Endothelial cell of umbilical vein (primary cell): Measurements from ENCODE around the gene TMBIM6. TPM values are rescaled to one million over a fixed set of nuclear protein-coding genes. Genes with fewer than 3 reads are reported as not detected.
"Not testable (repeated sequence)": the region's sequence is repeated elsewhere in the genome, so short reads cannot be mapped to it uniquely, and the experiment has no call there.

Experiments used
- BruUV-seq: library from RNA; stranded (reverse); fragments of 400-500 nt; replicated peaks from 2 replicates; lab custom pipeline; 2021; lab: Mats Ljungman, UMichigan
- CTCF ChIA-PET: fragments of 300-600, 350-600 bp; sonication (Branson Sonifier 250); formaldehyde crosslinking; loops from one replicate; lab custom pipeline; 2021; ENCODE audit warnings: antibody characterized with exemption, inconsistent platforms; lab: Charles Lee
- POLR2A ChIA-PET: fragments of 300-600, 350-600 bp; sonication (Branson Sonifier 250); formaldehyde crosslinking; loops from one replicate; lab custom pipeline; 2021; ENCODE audit warnings: antibody characterized with exemption, inconsistent platforms; lab: Charles Lee
- DNase-seq: peaks from one replicate; pipeline ENCODE4 v3.0.0-alpha.2; 2011; ENCODE audit warnings: low read depth, low spot score
- FAIRE-seq: peaks from 2 replicates; lab custom pipeline; 2011; peaks lifted over from hg19 to GRCh38; lab: Jason Lieb, UNC
- H2AFZ ChIP-seq: 2 replicates; pipeline ENCODE4 v1.6.0; 2012; ENCODE audit warnings: low read depth, low read length, control low read depth, inconsistent platforms
- H3K27ac ChIP-seq: 2 replicates; pipeline ENCODE4 v1.5.1; 2011; ENCODE audit warnings: low read depth, mild to moderate bottlenecking, control low read depth, low read length, moderate library complexity; ENCODE audit not compliant: insufficient read depth
- H3K27me3 ChIP-seq, 2 experiments: 2 replicates each; pipeline versions ENCODE4 v1.6.0 to v1.6.1; 2011; ENCODE audit warnings: low read length in 2 of 2, mixed read lengths in 1 of 2; ENCODE audit not compliant: control insufficient read depth in 2 of 2, insufficient read depth in 2 of 2
- H3K36me3 ChIP-seq, 2 experiments: 2 replicates in 1 of 2; 3 replicates in 1 of 2; pipeline ENCODE4 v1.5.1; 2011; ENCODE audit warnings: low read length in 2 of 2, mild to moderate bottlenecking in 1 of 2, moderate library complexity in 1 of 2; ENCODE audit not compliant: control insufficient read depth in 2 of 2, insufficient read depth in 2 of 2; ENCODE audit errors: extremely low read depth in 1 of 2
- H3K4me1 ChIP-seq: 3 replicates; pipeline ENCODE4 v1.5.1; 2011; ENCODE audit warnings: mild to moderate bottlenecking, low read length; ENCODE audit not compliant: control insufficient read depth, insufficient read depth; ENCODE audit errors: extremely low read depth
- H3K4me2 ChIP-seq: 2 replicates; pipeline ENCODE4 v1.6.1; 2011; ENCODE audit warnings: low read length, control low read depth, mixed read lengths; ENCODE audit not compliant: insufficient read depth
- H3K4me3 ChIP-seq, 3 experiments: fragments of 200-600 bp in 1 of 3; sonication (generic), shearing (Covaris generic) in 1 of 3; replicated peaks in 1 of 3; 2 replicates each; pipeline ENCODE4 v1.5.1; 2011 to 2016; ENCODE audit warnings: control low read depth in 3 of 3, low read length in 3 of 3, mild to moderate bottlenecking in 2 of 3, inconsistent platforms in 1 of 3, low read depth in 1 of 3, moderate library complexity in 1 of 3; ENCODE audit not compliant: insufficient read depth in 1 of 3
- H3K79me2 ChIP-seq: 2 replicates; pipeline ENCODE4 v1.6.0; 2012; ENCODE audit warnings: low read length, inconsistent platforms; ENCODE audit not compliant: control insufficient read depth, insufficient read depth
- H3K9ac ChIP-seq: replicated peaks from 2 replicates; pipeline ENCODE3; 2011; ENCODE audit warnings: low read length, control low read depth; ENCODE audit not compliant: insufficient read depth; ENCODE audit errors: extremely low read depth
- H3K9me1 ChIP-seq: replicated peaks from 3 replicates; pipeline ENCODE4 v1.6.0; 2011; ENCODE audit warnings: mild to moderate bottlenecking, low read length; ENCODE audit not compliant: control insufficient read depth, insufficient read depth; ENCODE audit errors: extremely low read depth
- H3K9me3 ChIP-seq: replicated peaks from 2 replicates; pipeline ENCODE4 v1.5.1; 2012; ENCODE audit warnings: low read length, inconsistent platforms; ENCODE audit not compliant: control insufficient read depth, insufficient read depth
- H4K20me1 ChIP-seq: replicated peaks from 2 replicates; pipeline ENCODE3; 2011; ENCODE audit warnings: mild to moderate bottlenecking, low read length; ENCODE audit not compliant: control insufficient read depth, insufficient read depth; ENCODE audit errors: extremely low read depth
- CTCF ChIP-seq, 2 donors: IDR thresholded peaks; 1 replicate in 1 of 2; 2 replicates in 1 of 2; pipeline ENCODE4 v1.5.1; 2011; ENCODE audit warnings: low read length in 2 of 2, mild to moderate bottlenecking in 2 of 2, moderate library complexity in 2 of 2, control low read depth in 1 of 2, inconsistent platforms in 1 of 2, low read depth in 1 of 2; ENCODE audit not compliant: insufficient read depth in 1 of 2; ENCODE audit errors: extremely low read depth in 1 of 2
- EZH2 ChIP-seq: IDR thresholded peaks from 2 replicates; pipeline ENCODE4 v1.6.1; 2012; ENCODE audit warnings: borderline replicate concordance, low read depth, mild to moderate bottlenecking, moderate library complexity, low read length, inconsistent platforms; ENCODE audit not compliant: severe bottlenecking
- FOS ChIP-seq: IDR thresholded peaks from 2 replicates; pipeline ENCODE4 v1.6.1; 2011; ENCODE audit warnings: mild to moderate bottlenecking, low read length, moderate library complexity, borderline replicate concordance; ENCODE audit not compliant: insufficient read depth
- GATA2 ChIP-seq: IDR thresholded peaks from 2 replicates; pipeline ENCODE4 v1.7.0; 2011; ENCODE audit warnings: low read depth, mild to moderate bottlenecking, moderate library complexity, mixed read lengths, low read length; ENCODE audit not compliant: insufficient read length, insufficient read depth
- JUN ChIP-seq: IDR thresholded peaks from 2 replicates; pipeline ENCODE4 v1.6.1; 2011; ENCODE audit warnings: borderline replicate concordance, low read depth; ENCODE audit not compliant: insufficient read length, insufficient read depth
- MYC ChIP-seq: IDR thresholded peaks from one replicate; pipeline ENCODE4 v1.6.1; 2011; ENCODE audit warnings: mild to moderate bottlenecking, low read depth, low read length
- dilution Hi-C: fragments of 300-500 bp; cut with MboI; formaldehyde crosslinking; loops from one replicate; pipeline ENCODE4 v1.15.0; 2019; ENCODE audit warnings: low sequenced_read_pairs; ENCODE audit not compliant: extremely low pct_ligation_motif_present
- intact Hi-C: fragments of 100-400 bp; cut with micrococcal nuclease; formaldehyde crosslinking; loops from one replicate; pipeline ENCODE4 v1.10.0; 2022
- polyA plus RNA-seq, 4 experiments: library from polyadenylated mRNA; depleted of rRNA in 3 of 4; stranded (reverse) in 3 of 4; unstranded in 1 of 4; fragments of >200 nt; gene quantifications; 2 replicates each; pipeline versions ENCODE4 v1.2.1 to v1.2.3, GENCODE V29; 2011 to 2012; ENCODE audit warnings: missing spikeins in 1 of 4
- total RNA-seq: library from RNA; stranded (reverse); gene quantifications from 2 replicates; pipeline ENCODE4 v1.2.3, GENCODE V29; 2021

Gene TMBIM6
- total and polyA plus RNA-seq, 2 donors (not counting 3 experiments of a cell fraction or from before 2014, with no cell fraction given), result 393 to 579 TPM

GRCh38 chr12:49730568-49731101 lies 10.7 kb upstream of the TMBIM6 start:
- Histone ChIP-seq H3K4me2 (no peak overlapping the region), H4K20me1 (no peaks in the 10 kb centered on the region), H3K9ac (no peak overlapping the region), H3K79me2 (no peaks in the 10 kb centered on the region), H3K9me3 (no peaks in the 10 kb centered on the region), H3K36me3 (no peaks in the 10 kb centered on the region), H3K27me3 (peaks cover 11 to 13% of the 10 kb centered on the region in 2 experiments), H3K4me1 (no peaks in the 10 kb centered on the region), H3K9me1 (no peaks in the 10 kb centered on the region), H3K27ac (no peak overlapping the region), H2AFZ (no peak overlapping the region), H3K4me3 (no peak overlapping the region)
- intact Hi-C loops, result no loop called here
- DNase-seq (no peak), FAIRE-seq (no peak)
- TF ChIP-seq JUN, result no peak
- TF ChIP-seq EZH2, result no peak
- TF ChIP-seq MYC, result no peak
- POLR2A ChIA-PET, result no interaction called here
- dilution Hi-C loops, result no loop called here
- CTCF ChIA-PET, result no interaction called here
- no TSS peak for BruUV-seq

- TF ChIP-seq GATA2 (no peak), FOS (no peak), CTCF (IDR thresholded peaks at IDR 0.05; ENCODE audit: extremely low read depth in 1 of 2, insufficient read depth in 1 of 2, low read depth in 1 of 2, low read length in 2 of 2) (no peak)
- no TSS peak for BruUV-seq
- FAIRE-seq (no peak), DNase-seq (no peak)
- ChIA-PET POLR2A (no interaction called here), CTCF (no interaction called here)
- Histone ChIP-seq H3K4me3 (no peak overlapping the region), H3K9me3 (no peaks in the 10 kb centered on the region), H3K27ac (no peak overlapping the region), H3K9ac (no peak overlapping the region), H3K4me1 (no peaks in the 10 kb centered on the region), H3K36me3 (no peaks in the 10 kb centered on the region), H3K27me3 (peaks cover 9 to 12% of the 10 kb centered on the region in 2 experiments), H4K20me1 (no peaks in the 10 kb centered on the region), H2AFZ (no peak overlapping the region), H3K79me2 (no peaks in the 10 kb centered on the region), H3K9me1 (no peaks in the 10 kb centered on the region), H3K4me2 (no peak overlapping the region)
- dilution Hi-C loops, result no loop called here
- intact Hi-C loops, result no loop called here
Measured at GRCh38 chr12:49733219-49734017, 7.9 kb upstream of the TMBIM6 start.

- CTCF ChIA-PET, DNase-seq, H3K79me2 ChIP-seq, H3K9me3 ChIP-seq, H3K4me1 ChIP-seq, FAIRE-seq, dilution Hi-C loops, H3K4me3 ChIP-seq, POLR2A ChIA-PET, intact Hi-C loops, H2AFZ ChIP-seq, H3K36me3 ChIP-seq, H3K27ac ChIP-seq, H4K20me1 ChIP-seq, H3K9me1 ChIP-seq, H3K4me2 ChIP-seq, H3K9ac ChIP-seq, BruUV-seq: not testable (repeated sequence)
- H3K27me3 ChIP-seq, result peaks cover 9 to 12% of the 10 kb centered on the region in 2 experiments
Measured at GRCh38 chr12:49734900-49735299, 6.5 kb upstream of the TMBIM6 start.
